HCT116 (cell line): ENCODE results near the gene NTN5. TPM values are rescaled to one million over a fixed set of nuclear protein-coding genes. Genes with fewer than 3 reads are reported as not detected.

Source experiments
- ATAC-seq: fragments of 200-7000 bp; cut with Tn5 transposase; 2 replicates; pipeline ENCODE4 v1.9.1; 2020; ENCODE audit warnings: mild to moderate bottlenecking, moderate library complexity
- BruUV-seq: library from RNA; stranded (reverse); fragments of 400-500 nt; replicated peaks from 2 replicates; lab custom pipeline; 2021; lab: Mats Ljungman, UMichigan
- CTCF ChIA-PET: fragments of 300-600 bp; sonication (Branson Sonifier 250); formaldehyde crosslinking; loops from one replicate; lab custom pipeline; 2021; ENCODE audit warnings: antibody characterized with exemption; lab: Charles Lee
- POLR2A ChIA-PET: fragments of 300-600, 350-600 bp; sonication (Branson Sonifier 250); formaldehyde crosslinking; loops from one replicate; lab custom pipeline; 2021; ENCODE audit warnings: antibody characterized with exemption; lab: Charles Lee
- RAD21 ChIA-PET, 2 experiments: fragments of 300-600 bp; sonication (Branson Sonifier 250); formaldehyde crosslinking; loops; one replicate each; lab custom pipeline; 2023; ENCODE audit warnings: low total read pairs in 2 of 2; ENCODE audit not compliant: uncharacterized antibody in 2 of 2, unreplicated experiment in 2 of 2, low non-redundant PET in 1 of 2; lab: Charles Lee
- DNase-seq: peaks from one replicate; pipeline ENCODE4 v3.0.0-alpha.2; 2010; ENCODE audit warnings: low read depth, low spot score
- H2AFZ ChIP-seq: fragments of 200-600 bp; shearing (Covaris generic), sonication (generic); 2 replicates; pipeline ENCODE4 v1.6.1; 2017; ENCODE audit warnings: low read depth, mixed run types, mixed read lengths, antibody characterized with exemption, low read length; ENCODE audit not compliant: poor library complexity, severe bottlenecking
- H3K27ac ChIP-seq: 2 replicates; pipeline ENCODE4 v1.5.1; 2012; ENCODE audit warnings: low read depth, low read length
- H3K27me3 ChIP-seq: fragments of 200-600 bp; sonication (generic); 2 replicates; pipeline ENCODE4 v1.6.1; 2016; ENCODE audit warnings: mixed run types, low read length, mixed read lengths; ENCODE audit not compliant: insufficient read depth
- H3K36me3 ChIP-seq, 2 experiments: fragments of 200-500 bp in 1 of 2; fragments of 200-600 bp in 1 of 2; sonication (Bioruptor generic) in 1 of 2; sonication (generic) in 1 of 2; 2 replicates each; pipeline versions ENCODE4 v1.5.1 to v1.6.1; 2014 to 2016; ENCODE audit warnings: low read length in 2 of 2, inconsistent platforms in 1 of 2, mixed read lengths in 1 of 2, mixed run types in 1 of 2; ENCODE audit not compliant: insufficient read depth in 2 of 2, control insufficient read depth in 1 of 2
- H3K4me1 ChIP-seq, 2 experiments: fragments of 200-600 bp in 1 of 2; sonication (generic) in 1 of 2; 2 replicates each; pipeline versions ENCODE4 v1.5.1 to v1.6.1; 2012 to 2017; ENCODE audit warnings: low read length in 2 of 2, inconsistent platforms in 1 of 2, mild to moderate bottlenecking in 1 of 2, mixed read lengths in 1 of 2, mixed run types in 1 of 2, moderate library complexity in 1 of 2; ENCODE audit not compliant: insufficient read depth in 2 of 2, control insufficient read depth in 1 of 2
- H3K4me2 ChIP-seq: fragments of 200-600 bp; sonication (generic); 2 replicates; pipeline ENCODE4 v1.6.1; 2017; ENCODE audit warnings: mixed run types, low read length, mixed read lengths
- H3K4me3 ChIP-seq, 2 experiments: fragments of 200-600 bp in 1 of 2; sonication (generic) in 1 of 2; replicated peaks in 1 of 2; 2 replicates each; pipeline ENCODE4 v1.5.1; 2011 to 2016; ENCODE audit warnings: low read length in 2 of 2, control low read depth in 1 of 2, low read depth in 1 of 2, mild to moderate bottlenecking in 1 of 2, mixed read lengths in 1 of 2, mixed run types in 1 of 2
- H3K79me2 ChIP-seq: fragments of 200-600 bp; sonication (generic); 2 replicates; pipeline ENCODE4 v1.6.1; 2017; ENCODE audit warnings: mild to moderate bottlenecking, mixed run types, low read length, moderate library complexity, mixed read lengths; ENCODE audit not compliant: insufficient read depth
- H3K9ac ChIP-seq: fragments of 200-600 bp; sonication (generic); 2 replicates; pipeline ENCODE4 v1.6.1; 2016; ENCODE audit warnings: low read length, mixed read lengths
- H3K9me2 ChIP-seq: fragments of 200-600 bp; sonication (generic), shearing (Covaris generic); 2 replicates; pipeline ENCODE4 v1.6.1; 2017; ENCODE audit warnings: mixed run types, mild to moderate bottlenecking, moderate library complexity; ENCODE audit not compliant: insufficient read depth
- H3K9me3 ChIP-seq, 2 experiments: fragments of 200-500 bp in 1 of 2; fragments of 200-600 bp in 1 of 2; sonication (Bioruptor generic) in 1 of 2; sonication (generic) in 1 of 2; 2 replicates each; pipeline ENCODE4 v1.6.1; 2014 to 2017; ENCODE audit warnings: low read length in 2 of 2, mixed read lengths in 2 of 2, inconsistent platforms in 1 of 2, low read depth in 1 of 2, mild to moderate bottlenecking in 1 of 2, mixed run types in 1 of 2, moderate library complexity in 1 of 2; ENCODE audit not compliant: control insufficient read depth in 1 of 2, insufficient read depth in 1 of 2
- H4K20me1 ChIP-seq: fragments of 200-600 bp; sonication (generic), shearing (Covaris generic); 2 replicates; pipeline ENCODE4 v1.6.1; 2017; ENCODE audit warnings: mixed run types, mild to moderate bottlenecking, moderate library complexity; ENCODE audit not compliant: insufficient read depth
- ELF1 ChIP-seq: IDR thresholded peaks from 2 replicates; pipeline ENCODE4 v1.6.1; 2012; ENCODE audit warnings: low read depth, borderline replicate concordance
- EZH2phosphoT487 ChIP-seq: fragments of 200-600 bp; IDR thresholded peaks from 2 replicates; pipeline ENCODE4 v1.6.1; 2018; ENCODE audit warnings: antibody characterized with exemption, borderline replicate concordance
- JUND ChIP-seq: IDR thresholded peaks from 2 replicates; pipeline ENCODE4 v1.6.1; 2012
- POLR2AphosphoS5 ChIP-seq: IDR thresholded peaks from 2 replicates; pipeline ENCODE4 v1.6.1; 2011; ENCODE audit warnings: mild to moderate bottlenecking, low read depth, low read length, moderate library complexity
- SIN3A ChIP-seq: IDR thresholded peaks from 2 replicates; pipeline ENCODE4 v1.6.1; 2012; ENCODE audit warnings: low read depth
- SP1 ChIP-seq: IDR thresholded peaks from 2 replicates; pipeline ENCODE4 v1.6.1; 2012; ENCODE audit warnings: low read depth
- ZFX ChIP-seq: fragments of 450-650 bp; IDR thresholded peaks from 2 replicates; pipeline ENCODE4 v1.6.1; 2017
- intact Hi-C: fragments of 100-400 bp; cut with micrococcal nuclease; formaldehyde crosslinking; loops from 2 replicates; pipeline ENCODE4 v1.10.0; 2022
- total RNA-seq: library from RNA; stranded (reverse); gene quantifications from one replicate; pipeline ENCODE4 v1.2.1, GENCODE V29; 2021; ENCODE audit not compliant: unreplicated experiment
- TF ChIP-seq, protein P1 (sequence below), 3 experiments: fragments of 200-600 bp in 1 of 3; sonication (generic) in 1 of 3; IDR thresholded peaks in 2 of 3; conservative IDR thresholded peaks in 1 of 3; 2 replicates each; pipeline ENCODE4 v1.5.1; 2012 to 2017; ENCODE audit warnings: low read depth in 2 of 3, low read length in 2 of 3, antibody characterized with exemption in 1 of 3, borderline replicate concordance in 1 of 3, control low read depth in 1 of 3, mild to moderate bottlenecking in 1 of 3, mixed read lengths in 1 of 3, mixed run types in 1 of 3, moderate library complexity in 1 of 3; ENCODE audit not compliant: insufficient read depth in 1 of 3

NTN5 gene
- total RNA-seq, 1 experiment from 2014 or later: 3.1 TPM

DNA sequence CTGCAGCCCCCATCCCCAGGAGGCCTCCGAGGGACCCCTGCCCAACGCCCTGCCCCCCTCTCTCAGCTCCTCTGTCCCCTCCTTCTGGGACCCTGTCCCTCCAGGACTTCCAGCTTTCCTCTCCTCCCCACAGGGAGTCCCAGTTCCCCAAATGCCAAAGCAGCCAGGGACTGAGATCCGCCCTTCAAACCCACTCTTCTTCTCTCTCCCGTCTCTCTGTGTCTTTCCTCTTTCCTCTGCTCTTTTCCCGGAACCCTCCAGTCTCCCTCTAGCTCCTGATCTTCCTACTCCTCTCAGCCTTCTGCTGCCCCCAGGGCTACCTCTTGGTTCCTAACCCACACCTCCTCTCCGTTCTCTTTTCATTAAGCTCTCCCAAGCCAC lies 27.2 kb downstream of the NTN5 start:
- DNase-seq (no peak), ATAC-seq (0 out of 2 replicates have a peak, but pooled peaks have one; percentile 1)
- RAD21 ChIA-PET: interaction anchor here (0.9 to 1.4 kb wide), 4 partner anchors 30 to 197 kb away, joined by 3 to 5 read pairs (median 3); no protein-coding TSS in a partner anchor
- Histone ChIP-seq H3K79me2 (no peaks in the 10 kb centered on the region), H4K20me1 (no peaks in the 10 kb centered on the region), H3K4me2 (peak overlapping the region; percentile 85), H3K4me1 (peaks cover 19 to 49% of the 10 kb centered on the region in 2 experiments), H3K9me2 (no peaks in the 10 kb centered on the region), H3K4me3 (peak overlapping the region; percentile 55 to 58), H3K27me3 (no peaks in the 10 kb centered on the region), H3K27ac (peak overlapping the region; percentile 83), H3K9ac (peak overlapping the region; percentile 56), H3K9me3 (no peaks in the 10 kb centered on the region), H3K36me3 (no peaks in the 10 kb centered on the region), H2AFZ (no peak overlapping the region)
- POLR2A ChIA-PET: interaction anchor here (0.5 to 2.5 kb wide), 18 partner anchors 8 to 995 kb away, joined by 3 to 27 read pairs (median 4); partner anchors contain the start of genes DBP, FGF21, FUT2 and PPP1R15A
- CTCF ChIA-PET: interaction anchor here (0.7 to 2.4 kb wide), 17 partner anchors 8 to 325 kb away, joined by 3 to 14 read pairs (median 4); partner anchors contain the start of genes FUT2, RPL18 and SPHK2
- TF ChIP-seq SIN3A (no peak), ZFX (no peak), ELF1 (no peak), EZH2phosphoT487 (no peak), POLR2AphosphoS5 (no peak), SP1 (no peak), JUND (no peak)
- TF ChIP-seq, protein P1, sequence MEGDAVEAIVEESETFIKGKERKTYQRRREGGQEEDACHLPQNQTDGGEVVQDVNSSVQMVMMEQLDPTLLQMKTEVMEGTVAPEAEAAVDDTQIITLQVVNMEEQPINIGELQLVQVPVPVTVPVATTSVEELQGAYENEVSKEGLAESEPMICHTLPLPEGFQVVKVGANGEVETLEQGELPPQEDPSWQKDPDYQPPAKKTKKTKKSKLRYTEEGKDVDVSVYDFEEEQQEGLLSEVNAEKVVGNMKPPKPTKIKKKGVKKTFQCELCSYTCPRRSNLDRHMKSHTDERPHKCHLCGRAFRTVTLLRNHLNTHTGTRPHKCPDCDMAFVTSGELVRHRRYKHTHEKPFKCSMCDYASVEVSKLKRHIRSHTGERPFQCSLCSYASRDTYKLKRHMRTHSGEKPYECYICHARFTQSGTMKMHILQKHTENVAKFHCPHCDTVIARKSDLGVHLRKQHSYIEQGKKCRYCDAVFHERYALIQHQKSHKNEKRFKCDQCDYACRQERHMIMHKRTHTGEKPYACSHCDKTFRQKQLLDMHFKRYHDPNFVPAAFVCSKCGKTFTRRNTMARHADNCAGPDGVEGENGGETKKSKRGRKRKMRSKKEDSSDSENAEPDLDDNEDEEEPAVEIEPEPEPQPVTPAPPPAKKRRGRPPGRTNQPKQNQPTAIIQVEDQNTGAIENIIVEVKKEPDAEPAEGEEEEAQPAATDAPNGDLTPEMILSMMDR (IDR thresholded peaks at IDR 0.05 in 2 of 3, conservative IDR thresholded peaks at IDR 0.05 in 1 of 3; ENCODE audit: borderline replicate concordance in 1 of 3, insufficient read depth in 1 of 3, low read depth in 2 of 3, low read length in 2 of 3): no peak
- intact Hi-C loops: no loop called here
- BruUV-seq: TSS peak; percentile 92
